ENCODE data around the gene SPTBN5.

SPTBN5 gene

DNA sequence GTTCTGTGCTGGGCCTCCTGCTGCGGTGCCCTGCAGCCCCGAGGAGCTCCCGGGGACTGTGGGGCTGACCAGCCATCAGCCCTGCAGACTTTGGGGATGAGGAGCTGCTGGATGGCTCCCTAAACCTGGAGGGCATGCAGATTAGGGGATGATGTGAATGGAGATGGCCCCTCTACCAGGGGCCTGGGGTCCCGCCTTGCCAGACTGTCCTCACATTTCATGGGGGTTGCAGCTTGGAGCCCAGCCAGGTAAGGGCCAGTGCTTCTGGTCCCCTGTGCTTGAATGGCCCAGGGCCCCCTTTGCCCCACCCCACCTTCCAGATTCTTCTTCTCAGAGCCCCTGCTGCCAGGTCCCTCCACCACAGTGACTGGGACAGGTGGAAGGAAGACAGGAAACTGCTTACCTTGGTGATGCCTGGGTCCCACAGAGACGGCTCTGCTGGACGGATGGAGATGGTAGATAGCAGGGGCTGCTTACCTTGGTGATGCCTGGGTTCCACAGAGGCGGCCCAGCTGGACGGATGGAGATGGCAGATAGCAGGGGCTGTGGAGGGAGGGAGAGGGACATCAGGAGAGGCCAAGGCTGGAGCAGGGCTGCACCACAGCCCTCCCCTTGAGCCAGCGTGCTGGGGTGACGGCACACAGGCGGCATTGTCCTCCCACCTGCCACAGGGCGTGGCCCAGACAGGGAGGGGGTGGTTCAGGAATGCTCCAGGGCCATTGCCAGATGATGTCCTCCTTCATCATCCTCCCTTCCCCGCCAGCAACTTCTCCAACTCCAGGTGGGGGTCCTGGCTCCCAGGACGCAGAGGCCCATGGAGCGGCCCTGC lies at the start of gene SPTBN5:
TSS of gene SPTBN5 (minus strand) at position 632 of the 829 bp plus-strand sequence. CDS start at position 76, 556 bp downstream.
- no peak for DNase-seq (ENCODE audit: low read depth in 1 of 2, low spot score in 1 of 2)

DNA sequence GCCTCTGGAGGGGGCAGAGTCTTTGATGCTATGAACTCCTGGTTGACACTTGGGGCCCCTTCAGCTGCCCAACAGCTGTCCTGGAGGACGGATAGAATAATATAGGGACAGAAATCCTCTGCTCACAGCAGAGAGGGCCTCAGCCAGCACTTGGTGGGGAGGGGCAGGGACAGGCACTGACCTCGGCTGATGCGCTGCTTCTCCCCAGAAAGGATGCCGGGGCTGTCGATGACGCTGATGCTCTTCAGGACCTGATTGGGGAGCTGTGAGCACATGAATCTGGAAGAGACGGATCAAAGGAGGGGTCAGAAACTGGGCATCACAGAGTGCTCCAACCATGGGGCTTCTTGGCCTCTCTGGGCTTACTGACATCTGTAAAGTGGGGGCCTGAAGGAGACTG lies 49.0 kb upstream of the SPTBN5 start:
- DNase-seq (ENCODE audit: low read depth in 1 of 2, low spot score in 1 of 2): no peak

DNA sequence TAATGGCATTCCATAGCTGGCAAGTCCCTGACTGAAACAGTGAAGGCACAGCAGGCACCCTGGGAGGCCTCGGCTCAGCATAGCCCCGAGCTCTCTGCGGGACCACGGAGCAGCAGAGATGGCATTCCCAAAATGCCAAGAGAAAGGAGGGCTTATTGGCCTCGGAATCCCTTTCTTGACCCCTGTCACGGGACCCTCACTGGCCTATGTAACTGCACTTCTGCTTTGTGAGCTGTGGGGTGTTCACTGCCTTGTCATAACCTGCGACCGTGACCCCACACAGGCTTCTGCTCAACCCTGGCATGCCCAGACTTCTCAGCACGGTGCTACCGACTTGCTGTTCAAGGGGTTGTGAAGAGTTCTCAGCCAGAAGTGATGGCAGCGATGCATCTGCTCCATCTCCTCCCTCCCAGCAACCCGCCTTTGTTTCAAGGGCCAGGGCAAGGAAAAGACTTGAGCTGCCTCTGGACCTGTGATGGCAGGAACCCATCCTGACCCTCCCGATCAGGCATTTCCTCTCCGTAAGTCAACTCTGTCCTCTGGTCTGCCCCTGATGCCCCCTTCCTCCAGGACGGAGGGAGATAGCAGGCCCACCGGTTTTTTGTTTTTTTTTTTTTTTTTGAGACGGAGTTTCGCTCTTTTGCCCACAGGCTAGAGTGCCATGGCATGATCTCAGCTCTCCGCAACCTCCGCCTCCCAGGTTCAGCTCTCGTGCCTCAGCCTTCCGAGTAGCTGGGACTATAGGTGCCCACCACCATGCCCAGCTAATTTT lies 48.0 kb upstream of the SPTBN5 start:
- DNase-seq (ENCODE audit: low read depth in 1 of 2, low spot score in 1 of 2): no peak

GRCh38 chr15:41940441-41940857 lies 46.6 kb upstream of the SPTBN5 start:
- DNase-seq (ENCODE audit: low read depth in 1 of 2, low spot score in 1 of 2): peak; percentile 41 to 42

- no peak for DNase-seq (ENCODE audit: low read depth in 1 of 2, low spot score in 1 of 2)
These were observed 46.1 kb upstream of the SPTBN5 start for GRCh38 chr15:41939986-41940385.

- DNase-seq (ENCODE audit: low read depth in 1 of 2, low spot score in 1 of 2): no peak
These were observed 43.7 kb upstream of the SPTBN5 start for GRCh38 chr15:41937568-41937923.

DNA sequence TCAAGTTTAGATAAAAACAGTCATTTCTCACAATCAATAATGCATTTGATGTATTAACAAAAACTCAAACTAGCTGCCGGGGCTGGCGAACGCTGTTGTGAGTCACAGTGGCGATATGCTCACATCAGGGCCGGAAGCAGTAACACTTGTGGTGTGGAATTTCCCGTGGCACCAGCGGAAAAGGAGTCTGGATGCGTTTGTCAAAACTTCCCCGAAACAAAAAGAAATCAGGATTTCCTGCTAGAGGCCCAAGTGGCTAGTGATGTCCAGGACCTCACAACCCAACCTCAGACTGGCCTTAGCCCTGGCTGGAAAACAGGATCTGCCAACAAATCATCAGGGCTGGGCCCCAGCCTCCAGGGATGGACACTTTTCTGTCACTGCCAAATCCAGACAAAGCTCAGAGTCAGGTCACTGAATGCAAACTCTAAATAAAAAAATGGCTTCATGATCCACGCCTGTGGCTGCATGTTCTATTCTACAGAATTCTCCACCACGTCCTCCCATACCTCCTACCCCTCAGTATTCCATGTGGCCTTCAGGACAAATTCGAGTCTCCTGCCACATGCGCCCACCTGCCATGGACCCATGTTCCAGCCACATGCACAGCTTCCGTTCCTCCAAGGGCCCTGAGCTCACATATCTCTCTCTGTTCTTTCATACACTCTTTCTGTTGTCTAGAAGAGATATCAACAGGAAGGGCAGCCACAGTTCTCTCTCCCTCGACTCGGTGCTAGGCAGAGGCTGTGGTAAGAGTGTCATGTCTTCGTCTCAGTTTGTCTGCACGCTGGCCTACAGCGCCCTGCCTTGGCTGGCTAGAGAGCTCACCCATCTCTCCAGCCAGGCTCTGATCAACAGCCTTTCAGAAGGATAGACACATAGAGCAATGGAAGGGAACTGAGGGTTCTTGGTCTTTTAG lies 43.1 kb upstream of the SPTBN5 start:
- peak; percentile 52 to 81 for DNase-seq (ENCODE audit: low read depth in 1 of 2, low spot score in 1 of 2)

- no peak for DNase-seq (ENCODE audit: low read depth in 1 of 2, low spot score in 1 of 2)
These were observed 42.3 kb upstream of the SPTBN5 start for GRCh38 chr15:41936155-41936554.

DNA sequence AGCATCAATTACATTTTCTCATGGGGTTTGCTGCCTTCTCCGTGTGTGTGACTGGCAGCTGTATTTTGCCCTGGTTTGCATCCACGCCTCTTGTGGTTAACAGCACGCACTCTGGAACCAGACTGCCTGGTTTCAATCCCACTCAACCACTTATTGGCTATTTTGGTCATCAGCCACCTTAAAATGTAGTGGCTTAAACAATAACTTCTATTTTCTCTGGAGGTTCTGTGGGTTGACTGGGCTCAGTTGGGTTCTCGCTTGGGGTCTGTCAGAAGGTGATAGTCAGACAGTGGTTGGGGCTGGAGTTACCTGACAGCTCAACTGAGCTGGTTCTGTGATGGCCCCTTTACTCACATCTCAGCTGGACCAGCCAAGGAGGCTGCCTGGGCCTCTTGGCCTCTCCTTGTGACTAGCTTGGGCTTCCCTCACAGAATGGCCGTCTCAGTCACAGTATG lies 41.7 kb upstream of the SPTBN5 start:
- DNase-seq (ENCODE audit: low read depth in 1 of 2, low spot score in 1 of 2): no peak

GRCh38 chr15:41934843-41935242 lies 41.0 kb upstream of the SPTBN5 start:
- DNase-seq (ENCODE audit: low read depth in 1 of 2, low spot score in 1 of 2): peak; percentile 25 to 58

- no peak for DNase-seq (ENCODE audit: low read depth in 1 of 2, low spot score in 1 of 2)
These were observed 39.9 kb upstream of the SPTBN5 start for GRCh38 chr15:41933771-41934170.

- DNase-seq (ENCODE audit: low read depth in 1 of 2, low spot score in 1 of 2): no peak
These were observed 39.5 kb upstream of the SPTBN5 start for GRCh38 chr15:41933326-41933725.

- no peak for DNase-seq (ENCODE audit: low read depth in 1 of 2, low spot score in 1 of 2)
These were observed 38.8 kb upstream of the SPTBN5 start for GRCh38 chr15:41932511-41933289.

DNA sequence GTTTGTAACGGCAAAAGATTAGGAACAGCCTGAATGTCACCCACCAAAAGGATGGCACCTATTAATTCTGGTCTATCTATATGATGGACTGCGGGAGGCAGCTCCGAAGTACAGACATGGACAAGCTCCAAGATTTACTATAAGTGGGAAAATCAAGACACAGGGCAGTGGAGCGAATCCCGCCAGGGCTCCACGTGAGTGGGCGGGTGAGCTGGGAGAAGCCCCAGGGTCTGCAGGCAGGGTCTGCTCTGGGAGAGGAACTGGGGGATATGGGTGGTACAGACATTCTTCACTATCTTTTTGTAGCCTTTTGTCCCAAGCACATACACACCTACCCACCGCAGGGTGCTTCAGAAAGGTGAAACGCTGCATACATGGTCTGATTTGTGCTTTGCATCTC lies 38.2 kb upstream of the SPTBN5 start:
- DNase-seq (ENCODE audit: low read depth in 1 of 2, low spot score in 1 of 2): no peak

DNA sequence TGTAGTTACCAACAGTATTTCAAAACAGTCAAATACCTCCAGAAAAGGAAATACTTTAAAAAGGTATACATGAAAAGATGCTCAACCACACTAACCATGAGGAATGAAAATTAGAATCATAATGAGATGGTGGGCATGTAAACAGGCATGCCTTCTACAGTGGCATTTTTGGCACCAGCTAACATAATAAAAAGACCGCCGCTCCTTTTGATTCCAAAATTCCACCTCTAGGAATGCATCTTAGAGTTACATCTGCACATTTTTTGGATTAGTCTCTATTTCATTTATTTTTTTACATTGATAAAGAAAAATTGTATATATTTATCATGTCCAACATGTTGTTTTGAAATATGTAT lies 37.0 kb upstream of the SPTBN5 start:
- no peak for DNase-seq (ENCODE audit: low read depth in 1 of 2, low spot score in 1 of 2)

DNA sequence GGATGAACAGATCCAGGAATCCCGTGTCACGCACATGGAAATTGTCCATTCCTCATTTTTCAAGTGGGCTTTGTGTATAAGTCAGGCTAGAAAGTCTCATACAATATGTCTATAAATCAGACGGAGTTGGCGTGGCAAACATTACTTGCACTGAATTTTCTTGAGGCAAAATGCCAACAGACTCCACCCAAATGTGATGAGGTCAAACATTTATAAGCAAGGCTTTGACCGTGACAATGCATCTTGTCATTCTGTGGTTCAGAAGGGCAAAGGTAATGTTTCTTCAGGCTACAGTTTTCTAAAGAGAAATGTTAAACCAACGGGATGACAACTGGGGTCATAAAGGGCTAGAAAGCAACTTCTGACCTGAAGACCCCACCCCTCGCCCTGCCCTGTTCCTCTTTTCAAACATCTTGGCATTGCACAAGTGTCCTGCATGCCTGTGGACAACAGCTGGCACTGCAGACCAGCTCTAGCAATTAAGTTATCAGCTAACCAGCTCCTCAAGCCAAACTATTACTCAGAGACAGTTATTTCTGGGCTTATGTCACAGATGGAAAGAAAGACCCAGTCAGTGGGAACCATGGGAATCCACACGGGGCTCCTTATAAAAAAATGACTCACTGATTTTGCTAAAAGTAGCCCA lies 36.5 kb upstream of the SPTBN5 start:
- no peak for DNase-seq (ENCODE audit: low read depth in 1 of 2, low spot score in 1 of 2)

DNA sequence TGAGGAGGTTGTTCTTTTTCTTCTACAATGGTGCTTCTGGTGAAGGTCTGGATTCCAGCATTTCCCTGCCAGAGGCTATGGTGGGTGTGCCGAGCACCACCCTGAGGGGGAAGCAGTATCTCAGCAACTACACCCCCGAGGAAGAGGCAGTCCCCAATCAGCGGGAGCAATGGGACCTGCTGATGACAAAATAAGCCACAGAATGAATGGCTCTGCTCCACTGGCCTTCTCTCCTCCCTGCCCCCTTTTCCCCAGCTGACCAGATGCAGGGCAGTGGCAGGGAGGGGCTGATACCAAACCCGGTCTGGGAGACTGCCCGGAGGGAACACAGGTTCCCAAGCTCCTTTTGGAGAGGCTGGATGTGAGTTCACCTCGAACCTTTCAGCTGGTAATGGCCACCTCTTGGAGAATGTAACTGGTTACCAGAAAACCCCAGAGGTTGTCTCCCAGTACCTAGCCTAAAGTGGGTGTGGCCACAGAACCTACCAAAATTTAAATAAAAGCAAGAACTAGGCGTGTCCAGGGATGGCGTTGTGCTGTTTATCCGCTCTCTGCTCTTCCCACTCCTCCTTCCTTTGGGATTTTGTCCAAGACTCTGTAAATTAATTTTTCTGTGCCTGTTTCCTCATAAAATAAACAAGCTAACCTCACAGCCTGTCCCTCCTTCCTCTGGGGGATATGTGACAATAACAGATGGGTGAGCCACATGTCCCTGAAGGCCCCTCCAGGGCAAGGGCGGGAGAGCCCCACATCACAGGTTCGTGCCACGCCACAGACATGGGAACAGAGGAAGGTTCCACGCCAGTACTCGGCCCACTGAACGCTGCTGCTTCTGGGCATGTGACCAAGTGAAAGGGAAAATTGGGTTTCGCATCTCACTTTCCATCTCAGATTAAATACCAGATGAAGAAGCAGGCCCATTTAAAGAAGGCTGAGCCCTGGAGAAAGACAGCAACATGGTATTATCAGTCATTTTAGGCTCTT lies 35.1 kb upstream of the SPTBN5 start:
- no peak for DNase-seq (ENCODE audit: low read depth in 1 of 2, low spot score in 1 of 2)

DNA sequence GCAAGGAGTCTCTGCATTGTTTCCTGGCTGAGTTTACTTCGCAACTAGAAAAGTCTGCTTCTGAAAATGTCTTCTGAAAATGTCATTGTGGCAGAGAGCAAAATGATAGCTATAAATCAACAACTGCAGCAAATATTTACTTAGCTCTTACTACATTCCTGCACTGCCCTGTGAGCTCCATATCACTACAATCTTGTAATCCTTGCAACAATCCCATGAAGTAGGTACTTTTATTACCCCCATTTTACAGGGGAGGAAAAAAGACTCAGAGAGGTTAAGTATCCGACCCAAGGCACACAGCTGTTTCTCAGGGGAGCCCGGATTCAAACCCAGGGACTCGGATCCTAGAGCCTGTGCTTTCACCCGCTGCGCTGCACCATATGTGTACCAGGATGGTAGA lies 34.2 kb upstream of the SPTBN5 start:
- no peak for DNase-seq (ENCODE audit: low read depth in 1 of 2, low spot score in 1 of 2)

- DNase-seq (ENCODE audit: low read depth in 1 of 2, low spot score in 1 of 2): no peak
These were observed 33.7 kb upstream of the SPTBN5 start for GRCh38 chr15:41927536-41927935.
